ENCODE data around the gene DSG3.

DNA sequence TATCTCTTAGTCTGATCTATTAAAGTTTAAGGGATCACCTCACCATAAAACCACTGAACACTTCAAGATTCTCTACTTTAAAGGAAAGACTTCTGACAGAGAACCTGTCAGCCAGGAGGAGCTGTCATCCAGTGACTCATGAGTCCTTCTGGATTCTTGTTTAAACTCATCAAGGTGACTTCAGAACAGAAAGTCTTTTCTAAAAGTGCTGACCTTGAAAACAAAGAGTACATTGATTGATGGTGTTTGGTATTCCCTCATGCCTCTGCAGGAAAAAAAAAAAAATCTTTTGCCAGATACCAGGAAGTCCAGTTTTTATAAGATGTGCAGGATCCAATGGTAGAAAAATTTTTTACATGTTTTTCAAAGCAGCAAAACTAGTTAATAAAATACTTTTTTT lies 62.8 kb downstream of the DSG3 start:
- TF ChIP-seq, protein P1, sequence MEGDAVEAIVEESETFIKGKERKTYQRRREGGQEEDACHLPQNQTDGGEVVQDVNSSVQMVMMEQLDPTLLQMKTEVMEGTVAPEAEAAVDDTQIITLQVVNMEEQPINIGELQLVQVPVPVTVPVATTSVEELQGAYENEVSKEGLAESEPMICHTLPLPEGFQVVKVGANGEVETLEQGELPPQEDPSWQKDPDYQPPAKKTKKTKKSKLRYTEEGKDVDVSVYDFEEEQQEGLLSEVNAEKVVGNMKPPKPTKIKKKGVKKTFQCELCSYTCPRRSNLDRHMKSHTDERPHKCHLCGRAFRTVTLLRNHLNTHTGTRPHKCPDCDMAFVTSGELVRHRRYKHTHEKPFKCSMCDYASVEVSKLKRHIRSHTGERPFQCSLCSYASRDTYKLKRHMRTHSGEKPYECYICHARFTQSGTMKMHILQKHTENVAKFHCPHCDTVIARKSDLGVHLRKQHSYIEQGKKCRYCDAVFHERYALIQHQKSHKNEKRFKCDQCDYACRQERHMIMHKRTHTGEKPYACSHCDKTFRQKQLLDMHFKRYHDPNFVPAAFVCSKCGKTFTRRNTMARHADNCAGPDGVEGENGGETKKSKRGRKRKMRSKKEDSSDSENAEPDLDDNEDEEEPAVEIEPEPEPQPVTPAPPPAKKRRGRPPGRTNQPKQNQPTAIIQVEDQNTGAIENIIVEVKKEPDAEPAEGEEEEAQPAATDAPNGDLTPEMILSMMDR (CRISPR knock-in tag; IDR thresholded peaks at IDR 0.05): no peak
- TF ChIP-seq ZNF644 (CRISPR knock-in tag; IDR thresholded peaks at IDR 0.05; ENCODE audit: low read depth) (no peak), PAX8 (CRISPR knock-in tag; IDR thresholded peaks at IDR 0.05; ENCODE audit: borderline replicate concordance) (no peak), STAT6 (CRISPR knock-in tag; IDR thresholded peaks at IDR 0.05; ENCODE audit: borderline replicate concordance) (no peak), NR2F2 (IDR thresholded peaks at IDR 0.05; ENCODE audit: borderline replicate concordance, low read depth) (no peak), GLI4 (CRISPR knock-in tag; IDR thresholded peaks at IDR 0.05; ENCODE audit: borderline replicate concordance) (no peak)
